Hepatocyte (in vitro differentiated cells): ENCODE results near the gene AOAH. TPM values are rescaled to one million over a fixed set of nuclear protein-coding genes. Genes with fewer than 3 reads are reported as not detected.

Experiments used
- DNase-seq: peaks from one replicate; pipeline ENCODE4 v3.0.0-alpha.2; 2016; ENCODE audit warnings: low spot score
- H2AFZ ChIP-seq: fragments of 200-600 bp; sonication (generic); 2 replicates; pipeline ENCODE4 v1.6.0; 2016; ENCODE audit warnings: antibody characterized with exemption, mild to moderate bottlenecking
- H3K27ac ChIP-seq: fragments of 200-600 bp; sonication (generic); 2 replicates; pipeline ENCODE4 v1.5.1; 2016; ENCODE audit warnings: mild to moderate bottlenecking
- H3K27me3 ChIP-seq: fragments of 200-600 bp; sonication (generic); 2 replicates; pipeline ENCODE4 v1.6.1; 2016
- H3K36me3 ChIP-seq: fragments of 200-600 bp; sonication (generic); replicated peaks from 2 replicates; pipeline ENCODE4 v1.5.1; 2016; ENCODE audit warnings: low read depth; ENCODE audit not compliant: insufficient read depth
- H3K4me1 ChIP-seq: fragments of 200-600 bp; sonication (generic); 2 replicates; pipeline ENCODE4 v1.5.1; 2016; ENCODE audit warnings: mild to moderate bottlenecking, moderate library complexity; ENCODE audit not compliant: insufficient read depth
- H3K4me2 ChIP-seq: fragments of 200-600 bp; sonication (generic); 2 replicates; pipeline ENCODE4 v1.6.0; 2016
- H3K4me3 ChIP-seq: fragments of 200-600 bp; sonication (generic); 2 replicates; pipeline ENCODE4 v1.5.1; 2016; ENCODE audit warnings: mild to moderate bottlenecking
- H3K79me2 ChIP-seq: fragments of 200-600 bp; sonication (generic); 2 replicates; pipeline ENCODE4 v1.6.0; 2017; ENCODE audit warnings: mild to moderate bottlenecking
- H3K9me2 ChIP-seq: fragments of 200-600 bp; sonication (generic); replicated peaks from 2 replicates; pipeline ENCODE4 v1.6.0; 2017; ENCODE audit warnings: mild to moderate bottlenecking; ENCODE audit not compliant: insufficient read depth
- H3K9me3 ChIP-seq: fragments of 200-600 bp; sonication (generic); 2 replicates; pipeline ENCODE4 v1.5.1; 2016; ENCODE audit warnings: low read depth, mild to moderate bottlenecking
- H4K20me1 ChIP-seq: fragments of 200-600 bp; sonication (generic); 2 replicates; pipeline ENCODE4 v1.6.0; 2016; ENCODE audit warnings: mild to moderate bottlenecking; ENCODE audit not compliant: insufficient read depth, poor library complexity, severe bottlenecking
- CTCF ChIP-seq: fragments of 200-600 bp; sonication (generic); IDR thresholded peaks from 2 replicates; pipeline ENCODE4 v1.5.1; 2016; ENCODE audit warnings: antibody characterized with exemption, mild to moderate bottlenecking; ENCODE audit not compliant: poor library complexity
- EZH2 ChIP-seq: fragments of 200-600 bp; sonication (generic); IDR thresholded peaks from 2 replicates; pipeline ENCODE4 v1.6.1; 2016; ENCODE audit warnings: antibody characterized with exemption, mild to moderate bottlenecking, borderline replicate concordance
- EZH2phosphoT487 ChIP-seq: fragments of 200-600 bp; sonication (generic); IDR thresholded peaks from one replicate; pipeline ENCODE4 v1.6.1; 2018; ENCODE audit warnings: antibody characterized with exemption, mild to moderate bottlenecking, low read depth, moderate library complexity; ENCODE audit not compliant: unreplicated experiment, severe bottlenecking
- WGBS: methylation state at CpG from one replicate; pipeline ENCODE4 v1.1.6; 2016; ENCODE audit warnings: low lambda C conversion rate; ENCODE audit errors: missing lambda C conversion rate; 5-methylcytosine and 5-hydroxymethylcytosine counted together
- polyA plus RNA-seq: library from polyadenylated mRNA; unstranded; fragments of >200 nt; fragmentation: Nextera tagmentation; extraction: Ambion mirVana; gene quantifications from 2 replicates; pipeline ENCODE4 v1.2.1, GENCODE V29; 2016
- total RNA-seq: library from RNA; depleted of rRNA; stranded (reverse); fragments of >200 nt; gene quantifications from 2 replicates; pipeline ENCODE4 v1.2.3, GENCODE V29; 2014

Gene AOAH, protein sequence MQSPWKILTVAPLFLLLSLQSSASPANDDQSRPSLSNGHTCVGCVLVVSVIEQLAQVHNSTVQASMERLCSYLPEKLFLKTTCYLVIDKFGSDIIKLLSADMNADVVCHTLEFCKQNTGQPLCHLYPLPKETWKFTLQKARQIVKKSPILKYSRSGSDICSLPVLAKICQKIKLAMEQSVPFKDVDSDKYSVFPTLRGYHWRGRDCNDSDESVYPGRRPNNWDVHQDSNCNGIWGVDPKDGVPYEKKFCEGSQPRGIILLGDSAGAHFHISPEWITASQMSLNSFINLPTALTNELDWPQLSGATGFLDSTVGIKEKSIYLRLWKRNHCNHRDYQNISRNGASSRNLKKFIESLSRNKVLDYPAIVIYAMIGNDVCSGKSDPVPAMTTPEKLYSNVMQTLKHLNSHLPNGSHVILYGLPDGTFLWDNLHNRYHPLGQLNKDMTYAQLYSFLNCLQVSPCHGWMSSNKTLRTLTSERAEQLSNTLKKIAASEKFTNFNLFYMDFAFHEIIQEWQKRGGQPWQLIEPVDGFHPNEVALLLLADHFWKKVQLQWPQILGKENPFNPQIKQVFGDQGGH
- total RNA-seq (2.4 and 5.4 TPM in 2 replicates), polyA plus RNA-seq (3.9 and 4.8 TPM in 2 replicates)

DNA sequence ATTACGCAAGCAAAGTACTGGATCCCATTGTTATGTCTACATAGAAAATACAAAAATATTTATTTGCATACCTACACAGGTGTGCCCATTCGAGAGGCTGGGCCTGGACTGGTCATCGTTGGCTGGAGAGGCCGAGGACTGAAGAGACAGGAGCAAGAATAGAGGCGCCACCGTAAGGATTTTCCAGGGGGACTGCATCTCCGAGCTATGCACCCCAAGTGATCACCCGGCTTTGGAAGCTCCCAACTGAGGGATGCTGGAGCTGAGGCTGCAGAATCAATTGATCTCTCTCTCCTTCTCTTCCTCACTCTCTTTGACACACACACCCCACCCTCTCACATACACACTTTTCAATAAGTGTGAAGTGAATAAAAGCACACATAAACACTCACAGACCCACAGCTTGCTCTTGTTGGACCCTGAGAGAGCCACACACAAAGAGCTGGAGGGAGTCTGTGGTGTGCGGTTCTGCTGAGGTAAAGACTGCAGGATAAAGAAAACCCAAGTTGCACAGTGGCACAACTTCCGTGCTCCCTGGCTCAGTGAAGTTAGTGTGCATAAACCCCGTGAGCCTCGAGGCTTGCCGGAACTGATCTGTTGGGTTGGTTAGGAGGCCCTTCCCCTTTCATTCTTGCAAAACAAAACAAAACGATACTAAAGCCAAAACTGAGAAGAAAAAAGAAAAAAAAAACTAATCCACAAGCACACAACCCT lies at the start of gene AOAH:
AOAH (minus strand) TSS at position 544 of the 714 bp plus-strand sequence; CDS start at position 198, 346 bp downstream.
- H3K27me3 ChIP-seq, result no peaks in the 10 kb centered on the region
- no peaks in the 10 kb centered on the region for H3K79me2 ChIP-seq
- no peak for TF ChIP-seq EZH2phosphoT487
- TF ChIP-seq CTCF, result no peak
- TF ChIP-seq EZH2, result no peak
- no peaks in the 10 kb centered on the region for H3K36me3 ChIP-seq
- H4K20me1 ChIP-seq, result no peaks in the 10 kb centered on the region
- H3K27ac ChIP-seq, result no peak within 1 kb of the TSS
- no peak within 1 kb of the TSS for H3K4me2 ChIP-seq
- DNase-seq, result no peak
- no peaks in the 10 kb centered on the region for H3K9me3 ChIP-seq
- no peaks in the 10 kb centered on the region for H3K4me1 ChIP-seq
- no peak within 1 kb of the TSS for H3K4me3 ChIP-seq
- no peaks in the 10 kb centered on the region for H3K9me2 ChIP-seq
- no peak within 1 kb of the TSS for H2AFZ ChIP-seq
- WGBS, result 83% methylated on average over 14 of the region's 14 CpGs

DNA sequence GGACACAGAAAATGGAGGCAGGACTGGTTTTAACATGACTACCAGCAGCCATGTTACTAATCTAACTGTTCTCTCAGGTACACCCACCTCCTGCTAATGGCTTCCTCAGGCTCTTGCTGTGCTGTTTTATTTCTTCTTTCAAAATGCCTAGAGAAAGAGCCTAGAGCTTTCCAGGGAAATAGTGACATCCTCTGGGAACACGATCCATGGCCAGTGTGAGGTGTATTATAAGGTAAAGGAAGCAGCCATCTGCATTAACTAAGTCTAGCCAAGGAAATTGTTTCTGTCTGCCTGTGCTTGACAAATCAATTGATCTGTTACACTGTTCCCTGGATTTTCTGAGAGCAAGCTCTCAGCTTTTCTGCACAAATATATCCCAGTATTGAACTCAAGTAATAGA lies 42.2 kb upstream of the AOAH start:
- Histone ChIP-seq H3K9me2 (no peaks in the 10 kb centered on the region), H4K20me1 (no peaks in the 10 kb centered on the region), H3K79me2 (no peaks in the 10 kb centered on the region), H3K27ac (no peak overlapping the region), H3K4me3 (no peak overlapping the region), H3K36me3 (no peaks in the 10 kb centered on the region), H3K4me1 (no peaks in the 10 kb centered on the region), H2AFZ (no peak overlapping the region), H3K4me2 (no peak overlapping the region), H3K9me3 (no peaks in the 10 kb centered on the region), H3K27me3 (no peaks in the 10 kb centered on the region)
- 100% methylated on average over 1 of the region's 1 CpG for WGBS
- DNase-seq, result no peak
- TF ChIP-seq EZH2phosphoT487 (no peak), CTCF (no peak), EZH2 (no peak)

GRCh38 chr7:36765605-36766004 lies 41.3 kb upstream of the AOAH start:
- Histone ChIP-seq H3K4me3 (no peak overlapping the region), H4K20me1 (no peaks in the 10 kb centered on the region), H3K4me2 (no peak overlapping the region), H3K27me3 (no peaks in the 10 kb centered on the region), H3K9me3 (no peaks in the 10 kb centered on the region), H3K9me2 (no peaks in the 10 kb centered on the region), H3K36me3 (no peaks in the 10 kb centered on the region), H3K27ac (no peak overlapping the region), H2AFZ (no peak overlapping the region), H3K79me2 (no peaks in the 10 kb centered on the region), H3K4me1 (peaks cover 3% of the 10 kb centered on the region)
- 74% methylated on average over 4 of the region's 4 CpGs for WGBS
- TF ChIP-seq EZH2 (no peak), CTCF (no peak), EZH2phosphoT487 (no peak)
- no peak for DNase-seq
